ENCODE results near the gene HIVEP3.

- no peak for TF ChIP-seq CTCF (IDR thresholded peaks at IDR 0.05)
- no peak for TF ChIP-seq EZH2phosphoT487 (IDR thresholded peaks at IDR 0.05)
- no peak for TF ChIP-seq EZH2 (IDR thresholded peaks at IDR 0.05)
Measured at GRCh38 chr1:41775956-41776585, 142.7 kb downstream of the HIVEP3 start.
